ENCODE measurements around the gene ZBTB34. TPM values are rescaled to one million over a fixed set of nuclear protein-coding genes. Genes with fewer than 3 reads are reported as not detected.

The ZBTB34 gene
- total RNA-seq, 2 donors from 2014 or later, result 5.3 to 7.5 TPM

GRCh38 chr9:126914458-126915280 lies 54.2 kb downstream of the ZBTB34 start, which contains the start of gene RALGPS1:
Gene RALGPS1 (plus strand): TSS chr9:126914782. CDS start chr9:126962290, 47,508 bp downstream.
- no peaks in the 10 kb centered on the region for H3K27me3 ChIP-seq
- intact Hi-C loops (cut with DNase I), result loop anchor here (10.0 kb wide), 1 partner anchor 50 kb away; the partner anchor contains the start of gene ZBTB34
- TF ChIP-seq, protein P1, sequence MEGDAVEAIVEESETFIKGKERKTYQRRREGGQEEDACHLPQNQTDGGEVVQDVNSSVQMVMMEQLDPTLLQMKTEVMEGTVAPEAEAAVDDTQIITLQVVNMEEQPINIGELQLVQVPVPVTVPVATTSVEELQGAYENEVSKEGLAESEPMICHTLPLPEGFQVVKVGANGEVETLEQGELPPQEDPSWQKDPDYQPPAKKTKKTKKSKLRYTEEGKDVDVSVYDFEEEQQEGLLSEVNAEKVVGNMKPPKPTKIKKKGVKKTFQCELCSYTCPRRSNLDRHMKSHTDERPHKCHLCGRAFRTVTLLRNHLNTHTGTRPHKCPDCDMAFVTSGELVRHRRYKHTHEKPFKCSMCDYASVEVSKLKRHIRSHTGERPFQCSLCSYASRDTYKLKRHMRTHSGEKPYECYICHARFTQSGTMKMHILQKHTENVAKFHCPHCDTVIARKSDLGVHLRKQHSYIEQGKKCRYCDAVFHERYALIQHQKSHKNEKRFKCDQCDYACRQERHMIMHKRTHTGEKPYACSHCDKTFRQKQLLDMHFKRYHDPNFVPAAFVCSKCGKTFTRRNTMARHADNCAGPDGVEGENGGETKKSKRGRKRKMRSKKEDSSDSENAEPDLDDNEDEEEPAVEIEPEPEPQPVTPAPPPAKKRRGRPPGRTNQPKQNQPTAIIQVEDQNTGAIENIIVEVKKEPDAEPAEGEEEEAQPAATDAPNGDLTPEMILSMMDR (IDR thresholded peaks at IDR 0.05), result peak in 2 of 7 experiments; percentile 8
- TF ChIP-seq POLR2A (IDR thresholded peaks at IDR 0.05), result peak in 2 of 3 donors; percentile 37 to 38
- peak within 1 kb of the TSS; percentile 23 to 45 for H3K4me3 ChIP-seq
- DNase-seq (peak; percentile 95 to 97 (median 96)), ATAC-seq (peak; percentile 95)
- no peaks in the 10 kb centered on the region for H3K36me3 ChIP-seq (replicated peaks in 1 of 2; ENCODE audit: insufficient read depth in 1 of 2, low read depth in 2 of 2)
- peak within 1 kb of the TSS; percentile 70 to 93 (median 88) for H3K27ac ChIP-seq
- no peaks in the 10 kb centered on the region for H3K9me3 ChIP-seq
- WGBS, 2 donors, result 0% methylated on average over 47 of the region's 105 CpGs; no CpG with 5 or more reads in 1 of the 2 donors
- peaks cover 18% of the 10 kb centered on the region for H3K4me1 ChIP-seq

GRCh38 chr9:126915281-126915816 lies 54.9 kb downstream of the ZBTB34 start:
- intact Hi-C loops (cut with DNase I), result loop anchor here (10.0 kb wide), 1 partner anchor 51 kb away; the partner anchor contains the start of gene ZBTB34
- Histone ChIP-seq H3K27ac (peak overlapping the region; percentile 70 to 93 (median 88)), H3K4me3 (peak overlapping the region; percentile 23 to 45), H3K36me3 (replicated peaks in 1 of 2; ENCODE audit: insufficient read depth in 1 of 2, low read depth in 2 of 2) (no peaks in the 10 kb centered on the region), H3K27me3 (no peaks in the 10 kb centered on the region), H3K4me1 (peaks cover 18% of the 10 kb centered on the region), H3K9me3 (no peaks in the 10 kb centered on the region)
- ATAC-seq (peak; percentile 79), DNase-seq (peak; percentile 92 to 97 (median 94))
- 2% methylated on average over 10 to 42 of the region's 43 CpGs for WGBS, 2 donors
- TF ChIP-seq, protein P1 (IDR thresholded peaks at IDR 0.05), result no peak
- TF ChIP-seq POLR2A (IDR thresholded peaks at IDR 0.05), result peak; percentile 8 to 59 (median 51)

DNA sequence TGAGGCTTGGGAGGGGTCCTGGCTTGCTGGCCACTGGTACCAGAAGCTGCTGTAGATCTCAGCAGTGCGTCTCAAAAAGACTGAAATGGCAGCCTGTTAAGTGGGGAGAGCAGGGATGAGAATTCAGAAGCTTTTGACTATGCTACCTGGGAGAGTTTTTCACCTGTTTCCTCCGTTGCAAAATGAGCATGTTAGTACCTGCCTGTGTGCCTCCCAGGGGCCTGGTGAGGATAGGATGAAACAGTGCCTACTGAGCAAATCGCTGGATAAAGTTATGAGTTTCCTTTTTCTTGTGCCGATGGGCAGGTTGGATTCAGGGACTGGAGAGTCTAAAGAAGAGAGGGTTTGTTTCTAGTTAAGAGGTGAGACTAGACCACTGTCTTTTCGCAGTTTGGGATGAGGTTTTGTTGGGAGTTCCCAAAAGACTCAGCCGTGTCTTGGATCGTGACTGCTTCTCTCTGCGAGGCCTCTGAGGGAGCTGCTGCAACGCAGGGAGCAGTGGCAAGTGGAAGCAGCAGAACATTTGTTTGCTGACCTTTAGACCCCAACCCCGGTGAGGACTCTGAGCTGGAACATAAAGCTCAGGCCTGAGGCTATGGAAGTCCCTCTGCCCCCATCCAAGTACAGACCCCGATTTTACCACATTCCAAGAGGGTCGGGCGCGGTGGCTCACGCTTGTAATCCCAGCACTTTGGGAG lies 55.6 kb downstream of the ZBTB34 start:
- DNase-seq, result no peak

GRCh38 chr9:126916909-126917308 lies 56.5 kb downstream of the ZBTB34 start:
- TF ChIP-seq POLR2A (IDR thresholded peaks at IDR 0.05), result no peak
- TF ChIP-seq, protein P1 (IDR thresholded peaks at IDR 0.05), result no peak
- WGBS, 2 donors, result 73 to 100% methylated on average over 1 to 2 of the region's 2 CpGs
- Histone ChIP-seq H3K27ac (no peak overlapping the region), H3K4me3 (no peak overlapping the region), H3K27me3 (no peaks in the 10 kb centered on the region), H3K4me1 (peaks cover 18% of the 10 kb centered on the region), H3K36me3 (replicated peaks in 1 of 2; ENCODE audit: insufficient read depth in 1 of 2, low read depth in 2 of 2) (no peaks in the 10 kb centered on the region), H3K9me3 (no peaks in the 10 kb centered on the region)
- DNase-seq, result no peak
- ATAC-seq, result no peak
- intact Hi-C loops (cut with DNase I), result loop anchor here (10.0 kb wide), 1 partner anchor 52 kb away; the partner anchor contains the start of gene ZBTB34

More for the DNA sequence above, 55.6 kb downstream of the ZBTB34 start:
- no peak for ATAC-seq
- no peaks in the 10 kb centered on the region for H3K9me3 ChIP-seq
- intact Hi-C loops (cut with DNase I), result loop anchor here (10.0 kb wide), 1 partner anchor 51 kb away; the partner anchor contains the start of gene ZBTB34
- TF ChIP-seq POLR2A (IDR thresholded peaks at IDR 0.05), result no peak
- TF ChIP-seq, protein P1 (IDR thresholded peaks at IDR 0.05), result no peak
- H3K36me3 ChIP-seq (replicated peaks in 1 of 2; ENCODE audit: insufficient read depth in 1 of 2, low read depth in 2 of 2), result no peaks in the 10 kb centered on the region
- peaks cover 18% of the 10 kb centered on the region for H3K4me1 ChIP-seq
- peak overlapping the region; percentile 70 to 93 (median 88) for H3K27ac ChIP-seq
- H3K4me3 ChIP-seq, result peak overlapping the region; percentile 23 to 45
- 45 to 60% methylated on average over 9 to 15 of the region's 15 CpGs for WGBS, 2 donors
- no peaks in the 10 kb centered on the region for H3K27me3 ChIP-seq
